ENCODE measurements around the gene ITGA1. TPM values are rescaled to one million over a fixed set of nuclear protein-coding genes. Genes with fewer than 3 reads are reported as not detected.
A peak's percentile ranks its signal among the peaks of the same experiment; 100 is the strongest.

Gene ITGA1
- total and polyA plus RNA-seq, 2 donors (not counting 1 experiment from before 2014, with no cell fraction given), result 0.74 TPM; not detected in 1

DNA sequence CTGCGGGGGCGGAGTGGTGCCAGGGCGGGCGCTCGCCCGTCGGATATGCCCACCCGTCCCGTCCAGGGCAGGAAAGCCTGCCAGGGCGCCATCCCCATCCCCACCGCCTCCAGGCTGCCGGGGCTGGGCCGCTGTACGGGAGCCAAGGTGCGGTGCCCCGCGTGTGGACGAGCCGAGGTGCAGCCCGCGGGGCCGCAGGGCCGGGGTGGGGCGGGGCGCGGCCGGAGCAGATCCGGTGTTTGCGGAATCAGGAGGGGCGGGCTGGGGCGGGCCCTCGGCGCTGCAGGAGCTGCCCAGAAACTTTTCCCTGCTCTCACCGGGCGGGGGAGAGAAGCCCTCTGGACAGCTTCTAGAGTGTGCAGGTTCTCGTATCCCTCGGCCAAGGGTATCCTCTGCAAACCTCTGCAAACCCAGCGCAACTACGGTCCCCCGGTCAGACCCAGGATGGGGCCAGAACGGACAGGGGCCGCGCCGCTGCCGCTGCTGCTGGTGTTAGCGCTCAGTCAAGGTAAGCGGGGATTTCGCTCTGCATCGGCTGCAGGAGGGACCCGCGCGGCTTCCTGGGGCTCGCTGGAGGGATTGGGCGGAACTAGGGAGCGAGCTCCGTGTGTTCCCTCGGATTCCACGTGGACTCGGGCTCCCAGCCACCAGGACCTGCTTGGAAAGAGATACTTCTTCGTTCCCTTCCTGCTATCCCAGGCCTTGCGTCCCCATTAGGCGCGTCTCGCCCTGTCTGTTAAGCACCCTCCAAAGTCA is 201.5 kb downstream of the ITGA1 start, which contains the start of gene ITGA2:
Gene ITGA2, plus strand, starts transcription at position 328 of the 756 bp plus-strand sequence. Its CDS starts 117 bp downstream, at position 445.
- CTCF ChIA-PET, result no interaction called here
- Histone ChIP-seq H3K79me2 (ENCODE audit: control insufficient read depth, insufficient read depth, low read length) (no peaks in the 10 kb centered on the region), H3K4me3 (ENCODE audit: control extremely low read depth in 1 of 5, extremely low read depth in 1 of 5, insufficient read depth in 1 of 5, low read depth in 2 of 5, low read length in 4 of 5) (peak within 1 kb of the TSS in 4 of 5 experiments; percentile 31 to 56 (median 55)), H3K27ac (ENCODE audit: low read length in 2 of 2) (no peak within 1 kb of the TSS), H3K4me2 (replicated peaks; ENCODE audit: low read depth, low read length, poor library complexity, severe bottlenecking) (peak within 1 kb of the TSS; percentile 74), H3K36me3 (replicated peaks in 1 of 2; ENCODE audit: control extremely low read depth in 1 of 2, control insufficient read depth in 1 of 2, extremely low read depth in 1 of 2, insufficient read depth in 2 of 2, low read length in 1 of 2) (no peaks in the 10 kb centered on the region), H3K9me3 (ENCODE audit: control extremely low read depth in 1 of 3, control insufficient read depth in 2 of 3, insufficient read depth in 1 of 3, low read length in 2 of 3) (no peaks in the 10 kb centered on the region), H2AFZ (ENCODE audit: insufficient read depth, low read depth, low read length, poor library complexity, severe bottlenecking) (peak within 1 kb of the TSS; percentile 76), H3K4me1 (ENCODE audit: control insufficient read depth in 2 of 2, insufficient read depth in 2 of 2, low read length in 2 of 2) (peaks cover 13 to 17% of the 10 kb centered on the region in 2 donors), H4K20me1 (ENCODE audit: control insufficient read depth, insufficient read depth, low read length, poor library complexity, severe bottlenecking) (no peaks in the 10 kb centered on the region), H3K27me3 (replicated peaks in 1 of 4; ENCODE audit: control extremely low read depth in 1 of 4, control insufficient read depth in 3 of 4, insufficient read depth in 4 of 4, low read length in 3 of 4) (peaks cover 0 to 28% (median 19%) of the 10 kb centered on the region in 4 experiments), H3K9ac (ENCODE audit: low read length) (peak within 1 kb of the TSS; percentile 55)
- no peak for TF ChIP-seq EZH2 (IDR thresholded peaks at IDR 0.05; ENCODE audit: borderline replicate concordance, insufficient read depth, low read depth, low read length, poor library complexity, severe bottlenecking)
- TF ChIP-seq, protein P1, sequence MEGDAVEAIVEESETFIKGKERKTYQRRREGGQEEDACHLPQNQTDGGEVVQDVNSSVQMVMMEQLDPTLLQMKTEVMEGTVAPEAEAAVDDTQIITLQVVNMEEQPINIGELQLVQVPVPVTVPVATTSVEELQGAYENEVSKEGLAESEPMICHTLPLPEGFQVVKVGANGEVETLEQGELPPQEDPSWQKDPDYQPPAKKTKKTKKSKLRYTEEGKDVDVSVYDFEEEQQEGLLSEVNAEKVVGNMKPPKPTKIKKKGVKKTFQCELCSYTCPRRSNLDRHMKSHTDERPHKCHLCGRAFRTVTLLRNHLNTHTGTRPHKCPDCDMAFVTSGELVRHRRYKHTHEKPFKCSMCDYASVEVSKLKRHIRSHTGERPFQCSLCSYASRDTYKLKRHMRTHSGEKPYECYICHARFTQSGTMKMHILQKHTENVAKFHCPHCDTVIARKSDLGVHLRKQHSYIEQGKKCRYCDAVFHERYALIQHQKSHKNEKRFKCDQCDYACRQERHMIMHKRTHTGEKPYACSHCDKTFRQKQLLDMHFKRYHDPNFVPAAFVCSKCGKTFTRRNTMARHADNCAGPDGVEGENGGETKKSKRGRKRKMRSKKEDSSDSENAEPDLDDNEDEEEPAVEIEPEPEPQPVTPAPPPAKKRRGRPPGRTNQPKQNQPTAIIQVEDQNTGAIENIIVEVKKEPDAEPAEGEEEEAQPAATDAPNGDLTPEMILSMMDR (IDR thresholded peaks at IDR 0.05), result no peak
- H3K4me3 Mint-ChIP-seq, result peak within 1 kb of the TSS; percentile 78
- H3K9me3 Mint-ChIP-seq (ENCODE audit: insufficient read depth), result no peaks in the 10 kb centered on the region
- H3K4me1 Mint-ChIP-seq, result peaks cover 12% of the 10 kb centered on the region
- POLR2A ChIA-PET, result no interaction called here
- WGBS (ENCODE audit: insufficient coverage), result 1% methylated on average over 62 of the region's 64 CpGs
- intact Hi-C loops (cut with micrococcal nuclease), result no loop called here
- H3K27ac Mint-ChIP-seq, result no peak within 1 kb of the TSS
- DNase-seq, result peak; percentile 27
- peaks cover 52% of the 10 kb centered on the region for H3K27me3 Mint-ChIP-seq
- peak; percentile 17 for ATAC-seq (ENCODE audit: low read depth)

Data from B cell (primary cell).